HFFc6 (cell line): ENCODE results near the gene C8G. TPM values are rescaled to one million over a fixed set of nuclear protein-coding genes. Genes with fewer than 3 reads are reported as not detected.

Experiments used
- DNase-seq: peaks from one replicate; pipeline ENCODE4 v3.0.0-alpha.2; 2018
- H3K27ac Mint-ChIP-seq: 2 replicates; pipeline ENCODE4 v1.8.0; 2020; ENCODE audit warnings: mild to moderate bottlenecking, mixed read lengths
- H3K27me3 Mint-ChIP-seq: 2 replicates; pipeline ENCODE4 v1.8.0; 2021; ENCODE audit warnings: mild to moderate bottlenecking, moderate library complexity, mixed read lengths; ENCODE audit not compliant: insufficient read depth
- H3K36me3 Mint-ChIP-seq: 2 replicates; pipeline ENCODE4 v1.8.0; 2021; ENCODE audit warnings: low read depth, mixed read lengths
- H3K4me1 Mint-ChIP-seq: 2 replicates; pipeline ENCODE4 v1.8.0; 2020; ENCODE audit warnings: low read depth, mixed read lengths
- H3K4me3 Mint-ChIP-seq: 2 replicates; pipeline ENCODE4 v1.8.0; 2020; ENCODE audit warnings: mild to moderate bottlenecking, moderate library complexity, mixed read lengths
- H3K9me3 Mint-ChIP-seq: 2 replicates; pipeline ENCODE4 v1.8.0; 2020; ENCODE audit warnings: mild to moderate bottlenecking, mixed read lengths
- total RNA-seq, 6 experiments: library from RNA; stranded (reverse); fragmentation: NEBNext Ultra II Directional; extraction: Animal tissue kit (Norgen Biotek cat#: 25700); gene quantifications; 2 replicates in 1 of 6; 3 replicates in 5 of 6; pipeline ENCODE4 v1.2.3, GENCODE V29; 2021
- TF ChIP-seq, protein P1 (sequence below): fragments of 200-600 bp; sonication (generic); IDR thresholded peaks from 2 replicates; pipeline ENCODE4 v1.5.0; 2021; ENCODE audit warnings: antibody characterized with exemption, mild to moderate bottlenecking

The C8G gene
- total RNA-seq, 6 experiments from 2014 or later, result 0.51 to 1.8 (median 0.97) TPM

DNA sequence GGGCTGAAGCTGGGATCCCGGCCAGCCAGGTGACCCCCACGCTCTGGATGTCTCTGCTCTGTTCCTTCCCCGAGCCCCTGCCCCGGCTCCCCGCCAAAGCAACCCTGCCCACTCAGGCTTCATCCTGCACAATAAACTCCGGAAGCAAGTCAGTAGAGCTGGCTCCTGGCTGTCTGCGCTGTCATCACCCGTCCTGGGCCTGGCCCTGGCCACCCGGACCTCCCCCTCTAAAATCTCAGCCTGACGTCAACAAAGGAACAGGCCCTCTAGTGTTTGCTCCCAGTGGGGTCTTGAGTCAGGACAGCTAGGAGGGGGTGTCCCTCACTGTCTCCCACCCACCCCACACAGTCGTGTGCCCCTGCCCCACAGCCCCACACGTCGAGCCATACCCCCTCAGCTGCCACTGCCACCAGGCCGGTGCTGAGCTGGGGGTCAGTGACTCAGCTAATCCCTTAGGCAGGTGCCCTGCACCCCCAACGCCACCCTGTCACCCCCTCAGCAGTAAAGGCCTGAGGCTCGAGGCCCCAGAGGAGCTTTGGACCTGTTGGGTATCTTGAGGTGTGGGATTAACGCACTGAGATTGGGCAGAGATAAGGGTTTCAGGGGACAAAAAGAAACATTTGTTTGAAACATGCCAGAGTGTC is 36.7 kb downstream of the C8G start:
- H3K9me3 Mint-ChIP-seq, result no peaks in the 10 kb centered on the region
- H3K4me1 Mint-ChIP-seq, result peaks cover 5% of the 10 kb centered on the region; the same call in 1 of the 2 replicates
- H3K36me3 Mint-ChIP-seq, result no peaks in the 10 kb centered on the region
- H3K4me3 Mint-ChIP-seq, result no peak overlapping the region
- H3K27ac Mint-ChIP-seq, result no peak overlapping the region
- TF ChIP-seq, protein P1, sequence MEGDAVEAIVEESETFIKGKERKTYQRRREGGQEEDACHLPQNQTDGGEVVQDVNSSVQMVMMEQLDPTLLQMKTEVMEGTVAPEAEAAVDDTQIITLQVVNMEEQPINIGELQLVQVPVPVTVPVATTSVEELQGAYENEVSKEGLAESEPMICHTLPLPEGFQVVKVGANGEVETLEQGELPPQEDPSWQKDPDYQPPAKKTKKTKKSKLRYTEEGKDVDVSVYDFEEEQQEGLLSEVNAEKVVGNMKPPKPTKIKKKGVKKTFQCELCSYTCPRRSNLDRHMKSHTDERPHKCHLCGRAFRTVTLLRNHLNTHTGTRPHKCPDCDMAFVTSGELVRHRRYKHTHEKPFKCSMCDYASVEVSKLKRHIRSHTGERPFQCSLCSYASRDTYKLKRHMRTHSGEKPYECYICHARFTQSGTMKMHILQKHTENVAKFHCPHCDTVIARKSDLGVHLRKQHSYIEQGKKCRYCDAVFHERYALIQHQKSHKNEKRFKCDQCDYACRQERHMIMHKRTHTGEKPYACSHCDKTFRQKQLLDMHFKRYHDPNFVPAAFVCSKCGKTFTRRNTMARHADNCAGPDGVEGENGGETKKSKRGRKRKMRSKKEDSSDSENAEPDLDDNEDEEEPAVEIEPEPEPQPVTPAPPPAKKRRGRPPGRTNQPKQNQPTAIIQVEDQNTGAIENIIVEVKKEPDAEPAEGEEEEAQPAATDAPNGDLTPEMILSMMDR, result no peak
- peaks cover 4% of the 10 kb centered on the region for H3K27me3 Mint-ChIP-seq
- DNase-seq, result no peak

DNA sequence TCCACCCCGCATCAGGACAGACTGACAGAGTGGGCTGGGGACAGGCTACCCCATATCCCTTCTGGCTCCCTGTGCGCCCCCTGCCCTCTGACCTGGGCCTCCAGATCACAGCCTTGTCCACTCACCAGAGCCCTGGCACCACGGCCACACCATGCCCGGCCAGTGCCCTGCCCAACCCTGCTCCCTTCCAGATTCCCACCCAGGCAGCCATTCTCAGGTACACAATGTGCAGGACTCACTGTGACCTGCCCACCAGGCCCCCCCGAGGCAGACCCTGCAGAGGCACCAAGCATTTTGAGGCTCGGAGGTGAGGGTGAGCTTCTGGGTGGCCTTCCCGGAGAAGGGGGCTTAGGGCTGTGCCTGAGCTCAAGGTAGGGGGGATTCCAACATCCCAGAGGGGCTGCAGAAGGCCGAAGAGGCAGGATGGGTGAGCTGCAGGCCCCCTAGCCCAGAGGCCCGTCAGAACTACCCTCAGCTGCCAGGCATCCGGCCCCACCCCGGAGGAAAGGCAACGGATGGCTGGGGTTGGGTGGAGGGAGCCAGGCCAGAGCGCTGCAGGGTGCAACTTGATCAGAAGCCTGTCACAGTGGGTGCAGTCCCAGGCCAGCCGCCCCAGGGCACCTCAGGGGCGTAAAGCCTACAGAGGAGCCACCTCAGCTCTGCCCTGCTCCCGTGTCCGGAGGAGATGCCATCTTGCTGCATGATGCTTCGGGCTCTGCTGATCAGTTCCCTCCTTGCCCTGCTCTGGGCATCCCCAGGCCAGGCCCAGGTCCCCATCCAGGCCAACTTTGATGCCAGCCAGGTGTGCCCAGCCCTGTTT is 37.4 kb downstream of the C8G start, which contains the start of gene LCNL1:
Gene LCNL1, plus strand, starts transcription at position 762 of the 820 bp plus-strand sequence. CDS start 594 bp downstream, outside the sequence.
- TF ChIP-seq, protein P1, result no peak
- H3K27ac Mint-ChIP-seq, result no peak within 1 kb of the TSS
- H3K4me1 Mint-ChIP-seq, result peaks cover 5% of the 10 kb centered on the region; the same call in 1 of the 2 replicates
- no peak within 1 kb of the TSS for H3K4me3 Mint-ChIP-seq
- H3K36me3 Mint-ChIP-seq, result no peaks in the 10 kb centered on the region
- DNase-seq, result no peak
- no peaks in the 10 kb centered on the region for H3K9me3 Mint-ChIP-seq
- H3K27me3 Mint-ChIP-seq, result peaks cover 4% of the 10 kb centered on the region

DNA sequence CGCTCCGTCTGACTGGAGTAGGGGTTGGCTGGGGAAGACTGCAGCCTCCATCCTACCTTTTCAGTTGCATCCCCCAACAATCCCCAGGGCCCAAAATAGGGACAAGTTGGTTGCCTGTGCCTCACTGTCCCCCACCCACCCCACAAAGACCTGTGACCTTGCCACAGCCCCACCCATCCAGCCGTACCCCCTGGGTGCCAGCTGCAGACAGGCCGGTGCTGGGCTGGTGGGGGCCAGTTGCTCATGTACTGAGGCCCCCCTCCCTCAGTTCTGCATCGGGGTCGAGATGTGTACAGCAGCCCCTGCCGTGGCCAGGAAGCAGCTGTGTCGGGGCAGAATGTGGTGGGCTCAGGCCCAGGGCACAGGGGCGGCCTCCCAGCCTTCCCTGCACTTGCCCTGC is 38.1 kb downstream of the C8G start:
- no peak for DNase-seq
- TF ChIP-seq, protein P1, result no peak
- Mint-ChIP-seq H3K36me3 (no peaks in the 10 kb centered on the region), H3K4me1 (peaks cover 5% of the 10 kb centered on the region; the same call in 1 of the 2 replicates), H3K9me3 (no peaks in the 10 kb centered on the region), H3K27ac (no peak overlapping the region), H3K27me3 (peaks cover 10% of the 10 kb centered on the region), H3K4me3 (no peak overlapping the region)

DNA sequence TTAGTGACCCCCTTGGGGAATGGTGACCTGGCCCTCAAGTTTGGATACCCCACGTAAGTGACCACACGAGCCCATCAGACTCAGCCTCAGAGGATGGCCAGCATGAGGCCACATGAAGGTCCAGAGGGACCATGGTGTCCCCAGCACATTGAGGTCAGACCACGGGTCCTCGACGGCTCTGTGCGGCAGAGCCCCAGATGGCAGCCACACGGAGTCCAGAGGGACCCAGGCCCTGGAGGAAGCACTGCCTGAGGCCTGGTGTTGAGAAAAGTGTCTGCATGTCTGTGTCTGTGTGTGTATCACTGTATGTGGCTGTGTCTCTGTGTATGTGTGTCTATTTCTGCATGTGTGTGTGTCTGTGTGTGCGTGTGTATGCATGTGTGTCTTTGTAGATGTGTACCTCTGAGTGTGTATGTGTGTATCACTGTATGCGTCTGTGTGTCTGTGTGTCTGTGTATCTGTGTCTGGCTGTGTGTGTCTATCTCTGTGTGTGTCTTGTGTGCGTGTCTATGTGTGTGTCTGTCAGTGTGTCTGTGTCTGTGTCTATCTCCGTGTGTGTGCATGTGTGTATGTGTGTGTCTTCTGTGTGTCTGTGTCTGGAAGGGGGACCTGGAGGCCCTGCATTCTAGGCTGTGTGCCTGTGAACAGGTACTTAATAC is 38.7 kb downstream of the C8G start:
- Mint-ChIP-seq H3K4me3 (no peak overlapping the region), H3K9me3 (no peaks in the 10 kb centered on the region), H3K27ac (no peak overlapping the region), H3K36me3 (no peaks in the 10 kb centered on the region), H3K4me1 (peaks cover 5% of the 10 kb centered on the region; the same call in 1 of the 2 replicates), H3K27me3 (peaks cover 13% of the 10 kb centered on the region)
- DNase-seq, result no peak
- TF ChIP-seq, protein P1, result no peak

DNA sequence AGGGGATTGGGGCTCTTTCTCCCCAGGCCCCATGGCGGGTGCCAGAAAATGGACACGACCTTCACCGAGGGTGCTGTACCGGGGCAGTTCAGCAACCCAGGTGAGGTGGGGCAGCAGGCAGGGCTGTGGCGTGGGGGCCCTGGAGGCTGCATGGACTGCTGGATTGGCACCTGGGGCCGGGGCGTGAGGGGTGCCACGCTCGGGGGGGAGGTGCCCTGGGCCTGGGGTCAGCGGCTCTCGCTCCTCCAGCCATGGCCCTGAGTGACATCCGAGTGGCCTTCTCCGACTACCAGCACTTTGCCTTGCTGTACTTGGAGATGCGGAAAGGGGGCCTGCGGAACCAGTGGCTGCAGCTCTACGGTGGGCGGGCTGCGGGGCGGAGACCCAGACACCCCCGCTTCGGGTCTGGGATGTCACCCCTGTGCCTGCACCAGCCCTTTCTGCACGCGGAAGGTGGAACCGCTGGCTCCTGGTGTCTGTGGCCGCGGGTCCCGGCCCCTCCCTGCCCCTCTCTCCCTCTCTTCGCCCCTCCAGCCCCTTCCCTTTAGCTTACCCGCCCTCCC is 39.5 kb downstream of the C8G start:
- TF ChIP-seq, protein P1, result no peak
- no peak for DNase-seq
- Mint-ChIP-seq H3K9me3 (no peaks in the 10 kb centered on the region), H3K36me3 (no peaks in the 10 kb centered on the region), H3K4me1 (peaks cover 5% of the 10 kb centered on the region; the same call in 1 of the 2 replicates), H3K4me3 (no peak overlapping the region), H3K27me3 (peaks cover 17% of the 10 kb centered on the region), H3K27ac (no peak overlapping the region)
